Measurements from ENCODE around the gene DISP2.

The DISP2 gene

DNA sequence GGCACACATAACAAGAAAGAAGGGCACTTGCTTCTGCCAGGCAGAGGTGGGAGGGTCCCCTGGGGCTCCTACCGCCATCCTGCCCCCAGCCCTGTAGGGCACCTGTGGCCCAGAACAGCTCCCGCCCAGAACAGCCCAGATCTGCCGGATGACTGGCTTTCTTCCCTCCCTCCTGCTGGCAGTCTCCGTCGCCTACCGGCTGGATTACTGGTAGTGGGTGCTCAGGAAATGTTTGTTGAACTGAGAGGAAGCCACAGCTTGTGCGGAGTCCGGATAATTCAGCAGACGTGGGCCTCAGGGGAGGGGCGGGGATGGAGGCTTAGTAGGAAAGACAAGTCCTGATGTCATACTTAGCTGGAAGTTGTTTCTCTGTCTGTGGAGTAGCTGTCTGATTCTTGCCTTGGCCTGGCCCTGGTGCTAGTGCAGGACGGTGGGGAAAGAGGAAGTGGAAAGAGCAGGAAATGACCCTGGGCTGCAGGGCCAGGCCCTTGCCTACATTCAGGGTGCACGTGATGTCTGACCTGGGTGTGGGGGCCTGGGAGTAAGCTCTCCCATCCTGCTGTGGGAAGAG lies 24.0 kb upstream of the DISP2 start:
- TF ChIP-seq CTCF (IDR thresholded peaks at IDR 0.05): no peak
- Histone ChIP-seq H3K4me3 (peak overlapping the region; percentile 40), H3K27ac (peak overlapping the region; percentile 91 to 98)
- peak; percentile 87 for DNase-seq (ENCODE audit: low spot score)

GRCh38 chr15:40334541-40334940 lies 23.5 kb upstream of the DISP2 start:
- H3K27ac ChIP-seq: peak overlapping the region; percentile 91 to 98
- H3K4me3 ChIP-seq: no peak overlapping the region
- DNase-seq (ENCODE audit: low spot score): no peak
- TF ChIP-seq CTCF (IDR thresholded peaks at IDR 0.05): no peak

DNA sequence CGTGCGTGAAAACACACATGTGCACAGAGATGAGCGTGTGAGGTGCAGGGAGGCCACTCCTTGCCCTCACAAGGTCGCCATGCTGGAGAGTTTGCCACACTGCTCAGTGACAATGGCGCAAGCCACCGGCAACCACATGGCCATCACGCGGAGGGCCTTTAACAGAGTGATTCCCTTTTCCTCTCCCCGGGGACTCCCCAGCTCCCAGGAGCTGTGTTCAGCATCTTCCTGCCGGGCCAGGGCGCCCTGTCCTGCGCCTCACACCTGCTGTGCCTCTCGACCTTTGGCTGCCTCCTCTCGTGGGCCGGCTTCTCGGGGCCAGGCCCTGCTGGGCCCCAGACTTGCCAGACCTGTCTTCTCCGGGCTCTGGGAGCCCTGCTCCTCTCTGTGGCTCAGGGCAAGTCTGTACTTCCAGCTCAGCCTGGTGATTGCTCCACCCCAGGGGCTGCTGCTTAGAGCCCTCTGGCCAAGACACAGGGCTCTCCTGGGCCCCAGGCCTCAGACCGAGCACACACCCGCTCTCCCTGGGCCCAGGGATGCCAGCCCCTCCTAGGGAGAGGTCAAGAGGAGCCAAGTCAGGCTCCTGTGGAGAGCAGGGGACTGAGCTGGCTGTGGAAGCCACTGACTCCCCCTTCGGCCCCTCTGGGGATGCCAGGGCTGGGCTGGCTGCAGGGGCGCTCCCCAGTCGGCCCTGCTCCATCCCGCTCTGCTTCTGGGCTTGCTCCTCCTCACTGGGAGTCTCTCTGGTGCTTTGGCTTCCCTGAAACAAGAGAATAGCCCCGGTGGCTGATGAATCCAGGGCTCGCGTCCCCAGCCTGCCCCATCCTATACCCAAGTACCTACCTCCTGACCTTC lies 22.9 kb upstream of the DISP2 start:
- DNase-seq (ENCODE audit: low spot score): no peak
- TF ChIP-seq CTCF (IDR thresholded peaks at IDR 0.05): no peak
- Histone ChIP-seq H3K27ac (peak overlapping the region; percentile 91 to 98), H3K4me3 (no peak overlapping the region)

- Histone ChIP-seq H3K27ac (peak overlapping the region; percentile 91 to 98), H3K4me3 (peak overlapping the region; percentile 5)
- no peak for TF ChIP-seq CTCF (IDR thresholded peaks at IDR 0.05)
- DNase-seq (ENCODE audit: low spot score): no peak
Observed at GRCh38 chr15:40335938-40336743, 21.9 kb upstream of the DISP2 start.

DNA sequence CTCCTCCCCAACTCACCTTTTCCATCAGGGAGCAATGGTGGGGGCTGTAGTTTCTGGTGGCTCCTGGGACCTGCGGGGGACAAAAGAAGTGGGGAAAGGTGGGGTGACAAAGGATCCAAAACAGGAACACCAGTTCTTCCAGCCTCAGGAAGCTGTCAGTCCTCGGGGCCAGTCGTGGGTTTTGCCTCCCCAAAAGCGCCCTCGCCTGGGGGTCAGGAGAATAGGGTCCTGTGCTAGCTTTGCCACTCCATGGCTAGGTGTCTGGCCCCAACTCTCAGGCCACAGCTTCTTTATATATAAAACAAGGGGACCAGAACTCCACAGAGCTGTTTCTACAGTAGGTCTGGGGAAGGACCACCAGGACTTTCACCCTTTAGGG lies 21.3 kb upstream of the DISP2 start:
- no peak for TF ChIP-seq CTCF (IDR thresholded peaks at IDR 0.05)
- Histone ChIP-seq H3K4me3 (no peak overlapping the region), H3K27ac (peak overlapping the region; percentile 91 to 98)
- no peak for DNase-seq (ENCODE audit: low spot score)

DNA sequence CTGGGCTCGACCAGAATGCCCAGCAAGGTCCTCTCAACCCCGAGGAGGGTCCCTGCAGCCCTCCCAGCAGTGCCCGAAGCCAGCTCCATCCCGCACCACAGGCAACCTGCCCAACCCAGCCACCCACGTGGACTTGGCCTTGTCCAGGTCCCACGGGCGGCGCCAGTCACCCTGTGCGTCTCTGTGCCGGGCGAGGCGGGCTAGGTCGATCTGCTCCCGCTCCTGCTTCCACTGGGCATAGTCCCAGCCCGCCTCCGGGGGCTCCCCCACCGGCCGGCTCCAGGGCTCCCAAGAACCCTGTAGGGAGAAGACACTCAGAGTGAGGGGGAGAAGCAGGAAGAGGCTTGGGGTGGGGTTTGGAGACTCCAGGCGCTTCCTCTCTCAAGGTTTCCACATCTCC lies 20.4 kb upstream of the DISP2 start:
- Histone ChIP-seq H3K4me3 (peak overlapping the region; percentile 60), H3K27ac (peak overlapping the region; percentile 91 to 98)
- TF ChIP-seq CTCF (IDR thresholded peaks at IDR 0.05): no peak
- no peak for DNase-seq (ENCODE audit: low spot score)

Data from coronary artery (tissue), 2 donors.